Measurements from ENCODE around the gene ARHGAP22. TPM values are rescaled to one million over a fixed set of nuclear protein-coding genes. Genes with fewer than 3 reads are reported as not detected.

ARHGAP22 gene
- total and polyA plus RNA-seq, 2 of the 4 experiments (the other 2 are of a cell fraction) = 28.3 to 30.2 TPM

DNA sequence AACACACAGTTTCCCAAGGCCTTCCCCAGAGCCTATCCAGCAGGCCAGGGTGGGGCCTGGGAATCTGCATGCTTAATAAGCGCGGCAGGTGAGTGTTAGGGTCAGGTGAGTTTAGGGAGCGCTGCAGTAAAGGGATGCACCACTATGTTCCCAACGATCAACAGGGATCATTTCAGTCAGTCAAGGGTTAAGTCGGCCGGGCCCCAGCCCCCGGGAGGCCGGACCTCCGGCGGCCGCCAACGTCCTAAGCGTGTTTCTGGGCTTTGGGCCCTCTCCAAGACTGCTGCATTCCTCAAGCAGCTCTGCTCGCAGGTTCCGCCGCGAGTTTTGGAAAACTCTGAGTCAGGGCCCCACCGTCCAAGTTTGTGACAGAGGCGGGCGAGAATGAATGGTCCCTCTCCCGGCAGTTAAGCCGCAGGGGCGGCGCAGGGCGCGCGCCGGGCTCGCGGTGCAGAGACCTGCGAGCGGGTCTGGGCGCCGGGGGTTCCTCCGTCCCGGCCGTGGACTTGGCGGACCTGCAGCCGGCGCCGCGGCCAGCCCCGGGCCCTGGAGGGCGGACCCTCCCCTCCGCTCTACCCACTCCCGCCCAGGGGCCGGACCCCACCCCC lies 81.6 kb downstream of the ARHGAP22 start:
- H3K79me1 ChIP-seq (ENCODE audit: low read depth in 1 of 2, low read length in 2 of 2) = peaks cover 41 to 82% of the 10 kb centered on the region in 2 experiments
- H3K18ac ChIP-seq (ENCODE audit: low read depth, low read length) = peak overlapping the region; percentile 0; the same call in 1 of the 2 replicates
- 8% methylated on average over 5 of the region's 47 CpGs; no CpG with 5 or more reads in 1 of the 2 experiments for WGBS, 2 experiments (ENCODE audit: extremely low coverage in 2 of 2, insufficient read length in 1 of 2)
- peak overlapping the region; percentile 32 to 69; a peak in 2 of 4 replicates for H4K8ac ChIP-seq (ENCODE audit: low read depth in 2 of 2, low read length in 2 of 2)
- peak; percentile 70 for ATAC-seq (ENCODE audit: low read depth)
- H3K14ac ChIP-seq (replicated peaks; ENCODE audit: low read depth, low read length) = peak overlapping the region; percentile 61
- peak overlapping the region; percentile 51; the same call in 1 of the 2 replicates for H2AK5ac ChIP-seq (ENCODE audit: low read depth, low read length)
- in situ Hi-C loops (cut with MboI; ENCODE audit: low sequenced_read_pairs) (loop anchor here (25.0 kb wide), 2 partner anchors 161 to 311 kb away; no protein-coding TSS in a partner anchor), dilution Hi-C loops (cut with HindIII; ENCODE audit: low sequenced_read_pairs, unreplicated experiment) (no loop called here), intact Hi-C loops (cut with micrococcal nuclease) (no loop called here)
- ChIA-PET POLR2A (ENCODE audit: unreplicated experiment) (no interaction called here), CTCF (interaction anchor here (1.3 to 1.5 kb wide), 2 partner anchors 133 to 135 kb away, joined by 5 to 8 read pairs; no protein-coding TSS in a partner anchor)
- peak overlapping the region; percentile 42 for H3K4me3 ChIP-seq (ENCODE audit: insufficient read depth, low read depth, low read length)
- peak overlapping the region; percentile 13; the same call in 1 of the 2 replicates for H4K5ac ChIP-seq (ENCODE audit: low read depth, low read length)
- peak; percentile 98 for DNase-seq
- peaks cover 24% of the 10 kb centered on the region for H3K9me1 ChIP-seq (ENCODE audit: insufficient read depth, low read length)
- no peaks in the 10 kb centered on the region for H3K9me3 ChIP-seq (ENCODE audit: control insufficient read depth, insufficient read depth, low read length)
- H3K27ac ChIP-seq (ENCODE audit: insufficient read depth, low read length) = peak overlapping the region; percentile 48
- peak overlapping the region; percentile 39; the same call in 1 of the 3 replicates for H2BK15ac ChIP-seq (ENCODE audit: low read depth, low read length)
- peak overlapping the region; percentile 44; the same call in 1 of the 2 replicates for H3K23ac ChIP-seq (ENCODE audit: low read depth, low read length)
- peak overlapping the region; percentile 29 for H2BK5ac ChIP-seq (ENCODE audit: low read depth, low read length, poor library complexity, severe bottlenecking)
- no peaks in the 10 kb centered on the region for H3K36me3 ChIP-seq (ENCODE audit: control insufficient read depth, insufficient read depth, low read length)
- TF ChIP-seq RFX5 (IDR thresholded peaks at IDR 0.05; ENCODE audit: low read depth, low read length) = no peak
- peak; percentile 53; the same call in 1 of the 2 replicates for TF ChIP-seq MAZ (IDR thresholded peaks at IDR 0.05; ENCODE audit: borderline replicate concordance, low read depth, low read length)
- TF ChIP-seq MXI1 (IDR thresholded peaks at IDR 0.05; ENCODE audit: borderline replicate concordance, low read depth, low read length) = 0 out of 2 replicates have a peak, but pooled peaks have one; percentile 49
- TF ChIP-seq RCOR1 (IDR thresholded peaks at IDR 0.05; ENCODE audit: insufficient replicate concordance, low read length) = peak; percentile 76
- TF ChIP-seq SMC3 (IDR thresholded peaks at IDR 0.05; ENCODE audit: low read depth, low read length) = 0 out of 2 replicates have a peak, but pooled peaks have one; percentile 14
- peak; percentile 51 for TF ChIP-seq BHLHE40 (IDR thresholded peaks at IDR 0.05; ENCODE audit: low read depth, low read length)
- no peak for TF ChIP-seq CTCF (conservative IDR thresholded peaks at IDR 0.05; ENCODE audit: low read depth, low read length)
- peak; percentile 16; the same call in 1 of the 2 replicates for TF ChIP-seq MAFK (IDR thresholded peaks at IDR 0.05; ENCODE audit: low read depth, low read length)
- TF ChIP-seq FOS (IDR thresholded peaks at IDR 0.05; ENCODE audit: low read depth, low read length) = peak; percentile 41; the same call in 1 of the 2 replicates
- TF ChIP-seq CEBPB (IDR thresholded peaks at IDR 0.05; ENCODE audit: low read depth, low read length) = no peak
- H3K4me2 ChIP-seq (ENCODE audit: low read depth, low read length) = peak overlapping the region; percentile 56
- peaks cover 21% of the 10 kb centered on the region for H3K4me1 ChIP-seq (ENCODE audit: control insufficient read depth, insufficient read depth, low read length)
- H2BK120ac ChIP-seq (ENCODE audit: low read depth, low read length) = peak overlapping the region; percentile 81
- H2AK9ac ChIP-seq (replicated peaks; ENCODE audit: low read depth, low read length, poor library complexity) = peak overlapping the region; percentile 71
- BruUV-seq (replicated peaks) = no TSS peak
- H3K9ac ChIP-seq (ENCODE audit: low read depth, low read length) = peak overlapping the region; percentile 10; the same call in 1 of the 2 replicates
- peak overlapping the region; percentile 71 for H2AFZ ChIP-seq (replicated peaks; ENCODE audit: low read length, poor library complexity)
- no peaks in the 10 kb centered on the region for H3K27me3 ChIP-seq (ENCODE audit: control insufficient read depth, insufficient read depth, low read length)
- peak overlapping the region; percentile 79 for H4K91ac ChIP-seq (ENCODE audit: insufficient read depth, low read depth, low read length)
- H3K4ac ChIP-seq (ENCODE audit: low read depth, low read length) = peak overlapping the region; percentile 71
- peak overlapping the region; percentile 83 for H2BK20ac ChIP-seq (ENCODE audit: low read depth, low read length)
- H4K20me1 ChIP-seq (ENCODE audit: insufficient read depth, low read length) = peaks cover 16% of the 10 kb centered on the region
- no peak overlapping the region; the same call in 1 of the 2 replicates for H3K56ac ChIP-seq (ENCODE audit: extremely low read depth, insufficient read depth, low read length)

All from IMR-90 (cell line).